Cardiac fibroblast (primary cell): Measurements from ENCODE around the gene RAB3IL1.

ENCODE experiments used
- DNase-seq, 2 donors: peaks; one replicate each; pipeline versions ENCODE4 v3.0.0 to v3.0.0-alpha.2; 2010; ENCODE audit warnings: low read depth in 2 of 2
- H3K4me3 ChIP-seq, 2 donors: replicated peaks in 1 of 2; 1 replicate in 1 of 2; 2 replicates in 1 of 2; pipeline ENCODE4 v1.5.1; 2011; ENCODE audit warnings: low read depth in 2 of 2, low read length in 2 of 2, mild to moderate bottlenecking in 2 of 2, moderate library complexity in 1 of 2
- CTCF ChIP-seq: IDR thresholded peaks from one replicate; pipeline ENCODE4 v1.5.1; 2011; ENCODE audit warnings: low read depth, mild to moderate bottlenecking, low read length, inconsistent platforms

Gene RAB3IL1

GRCh38 chr11:61891331-61892084 is 25.9 kb downstream of the RAB3IL1 start, which contains the start of gene FADS3:
TSS of gene FADS3 (minus strand) at chr11:61891545. CDS start at chr11:61891381, 164 bp downstream.
- DNase-seq: peak; percentile 72 to 90

GRCh38 chr11:61890529-61891330 is 26.6 kb downstream of the RAB3IL1 start:
- peak overlapping the region; percentile 89 to 92 for H3K4me3 ChIP-seq
- DNase-seq: peak; percentile 64 to 86
- no peak for TF ChIP-seq CTCF

More at GRCh38 chr11:61891331-61892084, 25.9 kb downstream of the RAB3IL1 start, which contains the start of gene FADS3:
- peak within 1 kb of the TSS; percentile 89 to 92 for H3K4me3 ChIP-seq
- TF ChIP-seq CTCF: no peak

GRCh38 chr11:61889831-61890230 is 27.5 kb downstream of the RAB3IL1 start:
- H3K4me3 ChIP-seq: peak overlapping the region; percentile 89 to 92
- no peak for DNase-seq
- no peak for TF ChIP-seq CTCF

- no peak for DNase-seq
- H3K4me3 ChIP-seq: peak overlapping the region in 1 of 2 donors; percentile 21
- no peak for TF ChIP-seq CTCF
These were observed 28.8 kb downstream of the RAB3IL1 start for GRCh38 chr11:61888590-61888989.

- TF ChIP-seq CTCF: no peak
- peak overlapping the region in 1 of 2 donors; percentile 21 for H3K4me3 ChIP-seq
- peak; percentile 95 to 97 for DNase-seq
These were observed 29.4 kb downstream of the RAB3IL1 start for GRCh38 chr11:61887839-61888494.

GRCh38 chr11:61886643-61887042 is 30.7 kb downstream of the RAB3IL1 start:
- H3K4me3 ChIP-seq: no peak overlapping the region
- TF ChIP-seq CTCF: no peak
- DNase-seq: no peak
